RWPE2 (cell line): ENCODE data around the gene PRDM16.

Experiments
- ATAC-seq: fragments of 200-7000 bp; cut with Tn5 transposase; 3 replicates; pipeline ENCODE4 v1.9.1; 2021; ENCODE audit warnings: low read depth
- DNase-seq: peaks from one replicate; pipeline ENCODE4 v3.0.0-alpha.2; 2020; ENCODE audit warnings: low spot score
- H3K27ac ChIP-seq: fragments of 450-650 bp; 2 replicates; pipeline ENCODE4 v1.5.1; 2017; ENCODE audit warnings: mild to moderate bottlenecking; ENCODE audit not compliant: poor library complexity, severe bottlenecking
- H3K27me3 ChIP-seq: fragments of 250-450 bp; sonication (Bioruptor Pico); 2 replicates; pipeline ENCODE4 v1.5.1; 2021; ENCODE audit warnings: mild to moderate bottlenecking, moderate library complexity; ENCODE audit not compliant: insufficient read depth, poor library complexity, severe bottlenecking
- H3K36me3 ChIP-seq: fragments of 250-450 bp; sonication (Bioruptor Pico); 2 replicates; pipeline ENCODE4 v1.5.1; 2020; ENCODE audit warnings: low read depth, mild to moderate bottlenecking, moderate library complexity
- H3K4me1 ChIP-seq: fragments of 250-450 bp; sonication (Bioruptor Pico); 2 replicates; pipeline ENCODE4 v1.5.1; 2021; ENCODE audit warnings: mild to moderate bottlenecking, moderate library complexity; ENCODE audit not compliant: insufficient read depth, poor library complexity, severe bottlenecking
- H3K4me3 ChIP-seq: fragments of 250-450 bp; sonication (Bioruptor Pico); 2 replicates; pipeline ENCODE4 v1.5.1; 2021; ENCODE audit warnings: mild to moderate bottlenecking, moderate library complexity; ENCODE audit not compliant: severe bottlenecking
- H3K9me3 ChIP-seq: fragments of 250-450 bp; sonication (Bioruptor Pico); 2 replicates; pipeline ENCODE4 v1.5.1; 2021; ENCODE audit warnings: mild to moderate bottlenecking, moderate library complexity; ENCODE audit not compliant: severe bottlenecking
- TF ChIP-seq, protein P1 (sequence below): fragments of 450-650 bp; IDR thresholded peaks from one replicate; pipeline ENCODE4 v1.5.1; 2017; ENCODE audit warnings: mild to moderate bottlenecking, moderate library complexity; ENCODE audit not compliant: poor library complexity, severe bottlenecking

The PRDM16 gene

DNA sequence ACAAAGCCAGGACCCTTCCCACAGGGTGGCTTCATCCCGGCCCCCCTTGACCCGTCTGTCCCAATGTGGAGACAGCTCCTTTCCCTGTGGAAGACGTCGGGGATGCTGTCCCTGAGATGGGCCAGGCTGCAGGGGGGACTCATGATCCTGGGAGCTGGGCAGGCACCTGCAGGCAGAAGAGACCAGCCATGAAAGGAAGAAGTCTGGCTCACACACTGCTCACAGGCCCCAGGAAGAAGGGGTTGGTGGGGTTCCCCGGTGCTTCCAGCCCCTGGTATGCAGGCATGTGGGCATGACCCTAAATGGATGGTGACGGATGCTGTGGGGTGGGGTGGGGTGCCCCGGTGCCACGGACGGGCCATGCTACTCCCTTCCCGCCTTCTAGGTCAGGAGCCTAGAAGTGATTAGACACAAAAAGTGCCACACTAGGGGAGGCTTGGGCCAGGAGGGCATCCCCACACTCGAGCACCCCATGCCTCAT, 39.5 kb upstream of the PRDM16 start:
- ATAC-seq, result no peak
- Histone ChIP-seq H3K4me3 (no peak overlapping the region), H3K36me3 (no peaks in the 10 kb centered on the region), H3K9me3 (no peaks in the 10 kb centered on the region), H3K27ac (no peak overlapping the region), H3K27me3 (peaks cover 4% of the 10 kb centered on the region), H3K4me1 (no peaks in the 10 kb centered on the region)
- no peak for DNase-seq
- TF ChIP-seq, protein P1, sequence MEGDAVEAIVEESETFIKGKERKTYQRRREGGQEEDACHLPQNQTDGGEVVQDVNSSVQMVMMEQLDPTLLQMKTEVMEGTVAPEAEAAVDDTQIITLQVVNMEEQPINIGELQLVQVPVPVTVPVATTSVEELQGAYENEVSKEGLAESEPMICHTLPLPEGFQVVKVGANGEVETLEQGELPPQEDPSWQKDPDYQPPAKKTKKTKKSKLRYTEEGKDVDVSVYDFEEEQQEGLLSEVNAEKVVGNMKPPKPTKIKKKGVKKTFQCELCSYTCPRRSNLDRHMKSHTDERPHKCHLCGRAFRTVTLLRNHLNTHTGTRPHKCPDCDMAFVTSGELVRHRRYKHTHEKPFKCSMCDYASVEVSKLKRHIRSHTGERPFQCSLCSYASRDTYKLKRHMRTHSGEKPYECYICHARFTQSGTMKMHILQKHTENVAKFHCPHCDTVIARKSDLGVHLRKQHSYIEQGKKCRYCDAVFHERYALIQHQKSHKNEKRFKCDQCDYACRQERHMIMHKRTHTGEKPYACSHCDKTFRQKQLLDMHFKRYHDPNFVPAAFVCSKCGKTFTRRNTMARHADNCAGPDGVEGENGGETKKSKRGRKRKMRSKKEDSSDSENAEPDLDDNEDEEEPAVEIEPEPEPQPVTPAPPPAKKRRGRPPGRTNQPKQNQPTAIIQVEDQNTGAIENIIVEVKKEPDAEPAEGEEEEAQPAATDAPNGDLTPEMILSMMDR, result no peak

DNA sequence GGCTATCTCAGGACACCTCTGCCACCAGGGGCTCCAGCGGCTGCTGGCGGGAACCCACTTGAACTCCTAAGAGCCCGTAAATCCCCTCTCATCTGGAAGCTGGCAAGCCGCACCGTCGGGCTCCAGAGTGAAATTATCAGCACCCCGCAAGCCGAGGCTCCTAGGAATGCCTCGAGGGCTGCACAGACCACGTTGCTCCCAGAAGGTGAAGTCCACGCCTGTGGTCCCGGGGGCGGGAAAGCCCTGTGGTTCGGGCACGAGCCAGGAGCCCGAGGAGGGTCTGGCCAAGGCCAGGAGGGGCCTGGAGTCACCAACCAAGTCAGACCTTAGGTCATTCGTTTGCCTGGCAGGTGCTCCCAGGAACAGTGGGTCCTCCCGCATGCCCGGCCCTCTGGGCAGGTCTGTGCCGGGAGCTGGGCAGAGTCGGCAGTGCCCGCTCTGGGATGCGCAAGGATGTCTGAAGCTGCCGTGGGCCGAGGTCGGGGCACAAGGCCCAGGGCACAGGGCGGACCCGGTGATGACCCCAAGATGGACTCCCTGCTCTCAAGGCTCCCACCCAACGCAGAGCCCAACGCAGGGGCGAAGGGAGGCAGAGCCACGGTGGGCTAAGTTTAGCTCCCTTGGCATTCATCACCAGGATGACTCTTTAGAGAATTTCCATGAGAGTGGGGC, 38.9 kb upstream of the PRDM16 start:
- Histone ChIP-seq H3K27ac (no peak overlapping the region), H3K36me3 (no peaks in the 10 kb centered on the region), H3K27me3 (peaks cover 4% of the 10 kb centered on the region), H3K9me3 (no peaks in the 10 kb centered on the region), H3K4me1 (no peaks in the 10 kb centered on the region), H3K4me3 (no peak overlapping the region)
- no peak for DNase-seq
- TF ChIP-seq, protein P1, result no peak
- ATAC-seq, result no peak

DNA sequence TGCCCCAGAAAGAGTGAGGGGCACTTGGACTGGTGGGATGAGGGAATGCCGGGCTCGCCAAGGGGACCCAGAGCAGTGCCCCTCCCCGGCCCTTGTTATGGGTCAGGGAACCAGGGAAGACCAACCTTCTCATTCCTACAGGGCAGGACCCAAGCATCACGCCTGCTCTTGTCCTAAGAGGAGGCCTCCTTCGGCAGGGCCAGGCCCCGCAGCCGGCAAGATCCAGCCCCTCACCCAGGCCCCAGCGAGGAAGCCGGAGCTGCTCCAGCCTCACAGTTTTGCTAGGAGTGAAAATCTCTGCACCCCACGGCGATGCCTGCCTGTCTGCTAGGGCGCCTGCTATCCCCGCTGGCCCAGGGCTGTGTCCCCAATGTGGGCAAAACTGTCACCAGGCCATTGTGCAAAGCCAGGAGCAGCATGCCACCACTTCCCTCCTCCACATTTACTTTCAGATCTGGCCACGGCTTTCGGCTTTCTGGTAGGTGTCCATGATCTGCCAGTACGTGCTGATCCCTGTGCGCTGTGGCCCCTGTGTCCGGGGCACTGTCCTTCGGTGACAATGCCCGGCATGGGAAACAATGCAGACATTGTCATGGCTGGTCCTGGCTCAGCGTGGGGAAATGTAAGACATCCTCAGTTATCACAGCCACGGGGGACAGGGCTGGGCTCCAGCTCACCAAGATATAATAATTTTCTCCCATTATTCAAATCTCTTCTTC, 38.2 kb upstream of the PRDM16 start:
- Histone ChIP-seq H3K9me3 (no peaks in the 10 kb centered on the region), H3K4me3 (no peak overlapping the region), H3K4me1 (no peaks in the 10 kb centered on the region), H3K27ac (no peak overlapping the region), H3K36me3 (no peaks in the 10 kb centered on the region), H3K27me3 (peaks cover 4% of the 10 kb centered on the region)
- no peak for DNase-seq
- ATAC-seq, result no peak
- TF ChIP-seq, protein P1, result no peak

DNA sequence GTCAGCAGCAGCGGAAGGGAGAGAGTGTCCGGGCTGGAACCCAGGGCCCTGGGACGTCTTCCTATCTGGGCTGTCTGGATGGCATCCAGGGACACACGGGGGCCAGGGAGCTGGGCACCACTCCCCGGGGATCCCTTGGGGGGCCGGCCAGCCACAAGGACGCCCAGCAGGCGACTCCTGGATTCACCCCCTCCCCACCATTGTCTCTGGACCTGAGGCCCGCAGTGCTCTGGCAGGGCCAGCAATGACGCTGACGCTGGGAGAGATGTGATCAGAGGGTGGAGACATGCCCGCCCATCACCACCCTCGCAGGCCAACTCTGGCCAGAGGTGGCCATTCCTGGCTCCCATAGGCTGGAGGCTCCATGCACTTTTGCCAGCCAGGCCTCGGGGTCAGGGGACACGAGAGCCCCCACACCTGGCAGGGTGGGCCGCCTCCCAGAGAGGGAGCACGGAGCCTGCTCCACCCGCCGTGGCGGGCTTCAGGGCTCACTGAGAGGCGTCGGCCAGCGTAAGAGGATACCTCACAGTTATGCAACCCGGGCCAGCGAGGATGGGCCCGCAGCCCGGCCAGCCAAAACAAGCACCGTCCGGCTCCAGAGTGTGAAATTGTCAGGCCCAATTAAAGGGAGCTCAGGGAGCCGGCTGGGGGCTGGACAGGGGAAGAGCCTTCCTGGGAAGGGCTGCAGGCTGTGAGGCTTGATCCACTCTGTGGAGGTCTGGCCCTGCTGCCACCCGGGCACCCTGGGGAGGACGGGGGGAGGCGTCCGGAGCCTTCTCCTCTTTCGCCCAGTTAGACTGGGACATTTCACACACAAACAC, 37.4 kb upstream of the PRDM16 start:
- Histone ChIP-seq H3K36me3 (no peaks in the 10 kb centered on the region), H3K4me3 (no peak overlapping the region), H3K9me3 (no peaks in the 10 kb centered on the region), H3K27ac (no peak overlapping the region), H3K4me1 (no peaks in the 10 kb centered on the region), H3K27me3 (peaks cover 4% of the 10 kb centered on the region)
- ATAC-seq, result no peak
- no peak for DNase-seq
- TF ChIP-seq, protein P1, result no peak
